A549 (cell line): ENCODE data around the gene ZFAND4. TPM values are rescaled to one million over a fixed set of nuclear protein-coding genes. Genes with fewer than 3 reads are reported as not detected.
"Not testable (repeated sequence)": the region's sequence is repeated elsewhere in the genome, so short reads cannot be mapped to it uniquely, and the experiment has no call there.

Experiments
- ATAC-seq, 2 experiments: fragments of 200-7000 bp in 1 of 2; fragments of >200 bp in 1 of 2; cut with Nextera tagmentation in 1 of 2; cut with Tn5 transposase in 1 of 2; 3 replicates each; pipeline versions ENCODE4 v1.8.0 to v1.9.1; 2018 to 2020; ENCODE audit warnings: mild to moderate bottlenecking in 1 of 2, moderate library complexity in 1 of 2
- CTCF ChIA-PET: fragments of 300-600 bp; sonication (Branson Sonifier 250); formaldehyde crosslinking; extraction: SDS; loops from one replicate; lab custom pipeline; 2021; ENCODE audit warnings: antibody characterized with exemption, inconsistent platforms; lab: Yijun Ruan, JAX
- POLR2A ChIA-PET: fragments of 350-600 bp; formaldehyde crosslinking; extraction: SDS; loops from one replicate; lab custom pipeline; 2021; ENCODE audit warnings: antibody characterized with exemption, inconsistent platforms; lab: Yijun Ruan, JAX
- DNase-seq, 2 experiments: peaks; one replicate each; pipeline versions ENCODE4 v3.0.0 to v3.0.0-alpha.2; 2011 to 2016; ENCODE audit warnings: low read depth in 1 of 2, low spot score in 1 of 2
- FAIRE-seq: peaks from 2 replicates; lab custom pipeline; 2011; peaks lifted over from hg19 to GRCh38; lab: Jason Lieb, UNC
- H3K27ac ChIP-seq, 2 experiments: fragments of >200 bp; sonication (Bioruptor Twin); formaldehyde crosslinking; 3 replicates each; pipeline ENCODE4 v1.5.1; 2016 to 2017
- H3K4me1 ChIP-seq: fragments of >200 bp; sonication (Bioruptor Twin); formaldehyde crosslinking; 3 replicates; pipeline ENCODE4 v1.6.1; 2016
- H3K4me2 ChIP-seq: fragments of >200 bp; sonication (Bioruptor Twin); formaldehyde crosslinking; 3 replicates; pipeline ENCODE4 v1.6.1; 2016
- H3K4me3 ChIP-seq: fragments of >200 bp; sonication (Bioruptor Twin); formaldehyde crosslinking; 3 replicates; pipeline ENCODE4 v1.5.1; 2016
- H3K9me3 ChIP-seq: fragments of >200 bp; sonication (Bioruptor Twin); formaldehyde crosslinking; 3 replicates; pipeline ENCODE4 v1.6.1; 2016
- ESRRA ChIP-seq: fragments of 150-350 bp; IDR thresholded peaks from 2 replicates; pipeline ENCODE4 v1.6.1; 2014; ENCODE audit warnings: mild to moderate bottlenecking, low read length, borderline replicate concordance
- FOSB ChIP-seq: fragments of 250-450 bp; sonication (Bioruptor Pico); IDR thresholded peaks from 2 replicates; pipeline ENCODE4 v1.5.0; 2020; ENCODE audit warnings: mild to moderate bottlenecking, moderate library complexity
- FOSL2 ChIP-seq, 2 experiments: fragments of 450-650 bp in 1 of 2; fragments of >200 bp in 1 of 2; sonication (Bioruptor Twin) in 1 of 2; formaldehyde crosslinking; IDR thresholded peaks; 2 replicates each; pipeline versions ENCODE4 v1.5.0 to v1.6.1; 2016 to 2020; ENCODE audit warnings: mild to moderate bottlenecking in 1 of 2, moderate library complexity in 1 of 2
- FOXS1 ChIP-seq: fragments of 250-450 bp; sonication (Bioruptor Pico); IDR thresholded peaks from 2 replicates; pipeline ENCODE4 v1.5.0; 2020; ENCODE audit warnings: mild to moderate bottlenecking, moderate library complexity
- GATA3 ChIP-seq: IDR thresholded peaks from 2 replicates; pipeline ENCODE4 v1.6.1; 2012; ENCODE audit warnings: borderline replicate concordance
- HES2 ChIP-seq: fragments of >200 bp; sonication (Bioruptor Twin); formaldehyde crosslinking; IDR thresholded peaks from 2 replicates; pipeline ENCODE4 v1.6.1; 2016
- HOXB13 ChIP-seq: fragments of 250-450 bp; sonication (Bioruptor Pico); IDR thresholded peaks from 2 replicates; pipeline ENCODE4 v1.5.0; 2020; ENCODE audit warnings: low read depth, mild to moderate bottlenecking, moderate library complexity
- HOXB5 ChIP-seq: fragments of 250-450 bp; sonication (Bioruptor Pico); IDR thresholded peaks from 2 replicates; pipeline ENCODE4 v1.5.0; 2020; ENCODE audit warnings: mild to moderate bottlenecking, moderate library complexity
- JUN ChIP-seq, 2 experiments: fragments of >200 bp; sonication (Bioruptor Twin); formaldehyde crosslinking; IDR thresholded peaks; 2 replicates in 1 of 2; 3 replicates in 1 of 2; pipeline ENCODE4 v1.6.1; 2016 to 2017
- KDM1A ChIP-seq: fragments of 200-600 bp; sonication (generic); IDR thresholded peaks from 2 replicates; pipeline ENCODE4 v1.6.1; 2016; ENCODE audit warnings: low read depth, mild to moderate bottlenecking
- MAFK ChIP-seq: fragments of 450-650 bp; IDR thresholded peaks from 2 replicates; pipeline ENCODE4 v1.6.1; 2014; ENCODE audit not compliant: partially characterized antibody
- MAZ ChIP-seq: fragments of 150-350 bp; IDR thresholded peaks from 2 replicates; pipeline ENCODE4 v1.6.1; 2014; ENCODE audit warnings: antibody characterized with exemption, low read depth, low read length, borderline replicate concordance
- NR3C1 ChIP-seq: fragments of >200 bp; sonication (Bioruptor Twin); formaldehyde crosslinking; IDR thresholded peaks from 3 replicates; pipeline ENCODE4 v1.6.1; 2017
- POLR2AphosphoS2 ChIP-seq: conservative IDR thresholded peaks from 2 replicates; pipeline ENCODE4 v1.6.1; 2012; ENCODE audit warnings: low read length, improper control_type of control experiment, inconsistent platforms
- RCOR1 ChIP-seq: fragments of 150-350 bp; IDR thresholded peaks from 2 replicates; pipeline ENCODE4 v1.6.1; 2014; ENCODE audit warnings: antibody characterized with exemption, low read length, low read depth
- RFX5 ChIP-seq: fragments of 450-650 bp; IDR thresholded peaks from 2 replicates; pipeline ENCODE4 v1.7.1; 2014; ENCODE audit warnings: antibody characterized with exemption, mild to moderate bottlenecking, moderate library complexity
- SMC3 ChIP-seq: fragments of >200 bp; sonication (Bioruptor Twin); formaldehyde crosslinking; IDR thresholded peaks from 3 replicates; pipeline ENCODE4 v1.6.1; 2018; ENCODE audit warnings: inconsistent platforms
- TFCP2L1 ChIP-seq: fragments of 250-450 bp; sonication (Bioruptor Pico); IDR thresholded peaks from 2 replicates; pipeline ENCODE4 v1.5.0; 2021; ENCODE audit warnings: mild to moderate bottlenecking
- USF2 ChIP-seq: fragments of 450-650 bp; IDR thresholded peaks from 2 replicates; pipeline ENCODE4 v1.6.1; 2014; ENCODE audit warnings: antibody characterized with exemption
- ZSCAN20 ChIP-seq: fragments of 250-450 bp; sonication (Bioruptor Pico); IDR thresholded peaks from 2 replicates; pipeline ENCODE4 v1.8.0; 2022; ENCODE audit warnings: mild to moderate bottlenecking, moderate library complexity
- WGBS: methylation state at CpG from one replicate; pipeline ENCODE4 v1.1.6; 2017; ENCODE audit errors: missing lambda C conversion rate; 5-methylcytosine and 5-hydroxymethylcytosine counted together
- polyA plus RNA-seq, 4 experiments: library from polyadenylated mRNA; depleted of rRNA in 3 of 4; stranded (reverse); fragments of >200 nt; fragmentation: RNase III in 1 of 4; extraction: RNeasy Plus Mini Kit Qiagen cat#74134 plus additional on column Dnase treatment in 1 of 4; gene quantifications; 2 replicates in 3 of 4; 3 replicates in 1 of 4; pipeline ENCODE4 v1.2.3, GENCODE V29; 2011 to 2017

Gene ZFAND4
- polyA plus RNA-seq, 2 of the 4 experiments (the other 2 are of a cell fraction): 4.5 to 7.4 TPM

GRCh38 chr10:45575966-45576597 lies 96.5 kb downstream of the ZFAND4 start:
- H3K4me3 ChIP-seq: no peak overlapping the region
- WGBS: 92% methylated on average over 3 of the region's 3 CpGs
- no peak for ATAC-seq
- no peak for FAIRE-seq
- H3K27ac ChIP-seq: no peak overlapping the region
- no peak for DNase-seq
- ChIA-PET CTCF (interaction anchor here (0.6 to 0.7 kb wide), 2 partner anchors 171 to 1420 kb away, joined by 3 to 4 read pairs; no protein-coding TSS in a partner anchor), POLR2A (no interaction called here)
- TF ChIP-seq HES2 (no peak), RFX5 (no peak), HOXB13 (CRISPR knock-in tag) (no peak), NR3C1 (no peak), GATA3 (no peak), ESRRA (no peak), MAFK (no peak), FOSL2 (IDR thresholded peaks at IDR 0.05) (no peak), FOSL2 (CRISPR knock-in tag; IDR thresholded peaks at IDR 0.05) (no peak), ZSCAN20 (CRISPR knock-in tag) (no peak)
- H3K9me3 ChIP-seq: no peaks in the 10 kb centered on the region
- no peak overlapping the region for H3K4me2 ChIP-seq
- H3K4me1 ChIP-seq: no peaks in the 10 kb centered on the region; the same call in 2 of the 3 replicates

GRCh38 chr10:45575032-45575761 lies 97.4 kb downstream of the ZFAND4 start:
- CTCF ChIA-PET: interaction anchor here (0.6 kb wide), 1 partner anchor 170 kb away, joined by 3 read pairs; no protein-coding TSS in a partner anchor
- 78% methylated on average over 11 of the region's 11 CpGs for WGBS
- FAIRE-seq, H3K4me3 ChIP-seq, H3K27ac ChIP-seq, DNase-seq, POLR2A ChIA-PET, ATAC-seq, H3K9me3 ChIP-seq, H3K4me2 ChIP-seq, H3K4me1 ChIP-seq: not testable (repeated sequence)

- 84% methylated on average over 3 of the region's 3 CpGs for WGBS
- FAIRE-seq: no peak
- Histone ChIP-seq H3K4me2 (no peak overlapping the region), H3K4me3 (no peak overlapping the region), H3K9me3 (no peaks in the 10 kb centered on the region), H3K4me1 (no peaks in the 10 kb centered on the region), H3K27ac (no peak overlapping the region)
- no peak for DNase-seq
- ATAC-seq: no peak
- ChIA-PET POLR2A (no interaction called here), CTCF (no interaction called here)
- TF ChIP-seq JUN (IDR thresholded peaks at IDR 0.05) (no peak), SMC3 (no peak), FOXS1 (CRISPR knock-in tag) (no peak), POLR2AphosphoS2 (no peak), USF2 (no peak), MAZ (no peak), HOXB5 (CRISPR knock-in tag) (no peak), FOSB (CRISPR knock-in tag) (no peak), KDM1A (no peak), RCOR1 (no peak), TFCP2L1 (CRISPR knock-in tag) (no peak), ZSCAN20 (CRISPR knock-in tag) (no peak)
Measured at GRCh38 chr10:45569471-45569870, 103.1 kb downstream of the ZFAND4 start.
